K562 (cell line): ENCODE data around the gene CD46. TPM values are rescaled to one million over a fixed set of nuclear protein-coding genes. Genes with fewer than 3 reads are reported as not detected.

Source experiments
- ATAC-seq: fragments of 200-7000 bp; cut with Tn5 transposase; 3 replicates; pipeline ENCODE4 v1.9.1; 2020; ENCODE audit warnings: moderate library complexity
- BruUV-seq: library from RNA; stranded (reverse); fragments of 400-500 nt; replicated peaks from 2 replicates; lab custom pipeline; 2021; lab: Mats Ljungman, UMichigan
- CTCF ChIA-PET: fragments of 300-600 bp; formaldehyde crosslinking; extraction: SDS; loops from one replicate; lab custom pipeline; 2021; ENCODE audit warnings: low intra/inter-chr PET ratio; lab: Yijun Ruan, JAX
- POLR2A ChIA-PET: fragments of 300-600, 350-650 bp; sonication (Branson Sonifier 250); formaldehyde crosslinking; extraction: SDS; loops from one replicate; lab custom pipeline; 2021; ENCODE audit warnings: antibody characterized with exemption, inconsistent platforms; lab: Yijun Ruan, JAX
- DNase-seq, 4 experiments: peaks; one replicate each; pipeline versions ENCODE4 v3.0.0 to v3.0.0-alpha.2; 2011 to 2018; ENCODE audit warnings: low spot score in 3 of 4, mixed read lengths in 3 of 4; ENCODE audit errors: extremely low read depth in 1 of 4
- FAIRE-seq: peaks from 2 replicates; lab custom pipeline; 2011; peaks lifted over from hg19 to GRCh38; lab: Jason Lieb, UNC
- H2AFZ ChIP-seq: 2 replicates; pipeline ENCODE4 v1.6.0; 2011; ENCODE audit warnings: low read depth, low read length, control low read depth, inconsistent platforms
- H3K27ac ChIP-seq: fragments of 200-600 bp; 3 replicates; pipeline ENCODE4 v1.8.0; 2011; ENCODE audit warnings: low read depth, mild to moderate bottlenecking, control low read depth, inconsistent platforms, low read length, moderate library complexity, mixed read lengths; ENCODE audit errors: extremely low read depth
- H3K27me3 ChIP-seq, 2 experiments: fragments of 300-600 bp in 1 of 2; 2 replicates in 1 of 2; 3 replicates in 1 of 2; pipeline versions ENCODE4 v1.6.0 to v1.8.0; 2011; ENCODE audit warnings: inconsistent platforms in 2 of 2, low read length in 2 of 2, mild to moderate bottlenecking in 1 of 2, mixed read lengths in 1 of 2, moderate library complexity in 1 of 2; ENCODE audit not compliant: control insufficient read depth in 2 of 2, insufficient read depth in 2 of 2
- H3K36me3 ChIP-seq: fragments of 300-600 bp; 3 replicates; pipeline ENCODE4 v1.8.0; 2011; ENCODE audit warnings: mild to moderate bottlenecking, low read length, inconsistent platforms; ENCODE audit not compliant: control insufficient read depth, insufficient read depth
- H3K4me1 ChIP-seq, 2 experiments: fragments of 200-600 bp in 1 of 2; replicated peaks in 1 of 2; 2 replicates in 1 of 2; 3 replicates in 1 of 2; pipeline versions ENCODE4 v1.5.1 to v1.8.0; 2011; ENCODE audit warnings: inconsistent platforms in 2 of 2, low read length in 2 of 2, mild to moderate bottlenecking in 1 of 2, mixed read lengths in 1 of 2, moderate library complexity in 1 of 2; ENCODE audit not compliant: control insufficient read depth in 2 of 2, insufficient read depth in 2 of 2
- H3K4me2 ChIP-seq: 2 replicates; pipeline ENCODE4 v1.6.1; 2011; ENCODE audit warnings: low read length, control low read depth, inconsistent platforms, mixed read lengths; ENCODE audit not compliant: insufficient read depth
- H3K4me3 ChIP-seq: fragments of 200-600 bp; sonication (generic), shearing (Covaris generic); 2 replicates; pipeline ENCODE4 v1.5.1; 2016; ENCODE audit warnings: control low read depth, inconsistent platforms
- H3K79me2 ChIP-seq: fragments of 200-600 bp; 3 replicates; pipeline ENCODE4 v1.8.0; 2011; ENCODE audit warnings: low read length, inconsistent platforms; ENCODE audit not compliant: control insufficient read depth, insufficient read depth
- H3K9ac ChIP-seq, 2 experiments: 2 replicates each; pipeline versions ENCODE4 v1.6.0 to v1.6.1; 2011; ENCODE audit warnings: low read depth in 2 of 2, low read length in 2 of 2, control low read depth in 1 of 2, inconsistent platforms in 1 of 2, mild to moderate bottlenecking in 1 of 2, mixed read lengths in 1 of 2; ENCODE audit not compliant: insufficient read depth in 1 of 2
- H3K9me1 ChIP-seq: one replicate; pipeline ENCODE4 v1.6.0; 2011; ENCODE audit warnings: inconsistent platforms, mild to moderate bottlenecking, low read length, moderate library complexity; ENCODE audit not compliant: control insufficient read depth, insufficient read depth
- H3K9me3 ChIP-seq: replicated peaks from 2 replicates; pipeline ENCODE4 v1.5.1; 2011; ENCODE audit warnings: low read depth, low read length, inconsistent platforms; ENCODE audit not compliant: control insufficient read depth, insufficient read depth
- H4K20me1 ChIP-seq: replicated peaks from 2 replicates; pipeline ENCODE4 v1.6.1; 2011; ENCODE audit warnings: low read length, inconsistent platforms, mixed read lengths; ENCODE audit not compliant: control insufficient read depth, insufficient read depth
- CC2D1A ChIP-seq: fragments of 450-650 bp; IDR thresholded peaks from 2 replicates; pipeline ENCODE4 v1.6.1; 2017; ENCODE audit warnings: mild to moderate bottlenecking
- FOXA3 ChIP-seq, 2 experiments: fragments of 450-650 bp in 1 of 2; sonication (generic) in 1 of 2; formaldehyde crosslinking; IDR thresholded peaks in 1 of 2; conservative IDR thresholded peaks in 1 of 2; 2 replicates each; pipeline versions ENCODE4 v1.4.0 to v1.8.0; 2020 to 2022; ENCODE audit warnings: mild to moderate bottlenecking in 2 of 2, missing genetic modification reagents in 1 of 2
- NCOA6 ChIP-seq: fragments of 450-650 bp; IDR thresholded peaks from 2 replicates; pipeline ENCODE4 v1.6.1; 2017; ENCODE audit warnings: mild to moderate bottlenecking
- PRPF4 ChIP-seq: fragments of 200-400 bp; formaldehyde crosslinking; IDR thresholded peaks from one replicate; pipeline ENCODE4 v1.6.1; 2017; ENCODE audit warnings: low read length, low read depth, mild to moderate bottlenecking; ENCODE audit not compliant: insufficient read depth, poor library complexity, severe bottlenecking
- RAD51 ChIP-seq: fragments of 450-650 bp; IDR thresholded peaks from 2 replicates; pipeline ENCODE4 v1.7.1; 2016; ENCODE audit warnings: low read depth, mild to moderate bottlenecking, borderline replicate concordance
- TEAD4 ChIP-seq, 2 experiments: sonication (generic) in 1 of 2; formaldehyde crosslinking in 1 of 2; IDR thresholded peaks; 2 replicates each; pipeline versions ENCODE4 v1.6.1 to v1.8.0; 2012 to 2022; ENCODE audit warnings: borderline replicate concordance in 1 of 2, inconsistent platforms in 1 of 2, low read length in 1 of 2, mild to moderate bottlenecking in 1 of 2, missing genetic modification reagents in 1 of 2
- ZNF232 ChIP-seq: sonication (generic); formaldehyde crosslinking; IDR thresholded peaks from 2 replicates; pipeline ENCODE4 v1.8.0; 2022; ENCODE audit warnings: mild to moderate bottlenecking, missing genetic modification reagents
- ZNF551 ChIP-seq: fragments of 250-450 bp; sonication (Bioruptor Pico); IDR thresholded peaks from 2 replicates; pipeline ENCODE4 v1.5.0; 2021; ENCODE audit warnings: mild to moderate bottlenecking, moderate library complexity
- WGBS: fragments of 100-300 bp; shearing (Covaris generic); methylation state at CpG from one replicate; pipeline ENCODE4 v1.1.6; 2016; ENCODE audit warnings: low coverage, mixed read lengths; ENCODE audit not compliant: insufficient coverage; ENCODE audit errors: missing lambda C conversion rate; 5-methylcytosine and 5-hydroxymethylcytosine counted together
- in situ Hi-C: fragments of 300-500 bp; cut with MboI; formaldehyde crosslinking; loops from 4 replicates; pipeline ENCODE4 v1.15.0; 2018; ENCODE audit warnings: inconsistent platforms, mixed read lengths
- intact Hi-C: fragments of 100-400 bp; cut with micrococcal nuclease; formaldehyde crosslinking; loops from 2 replicates; pipeline ENCODE4 v1.14.2; 2022
- polyA plus RNA-seq, 8 experiments: library from polyadenylated mRNA; depleted of rRNA in 4 of 8; stranded (reverse) in 5 of 8; unstranded in 3 of 8; fragments of >200 nt; fragmentation: Nextera tagmentation in 2 of 8; fragmentation: Illumina TruSeq in 1 of 8; extraction: Ambion mirVana in 2 of 8; extraction: Trizol in 1 of 8; gene quantifications; 2 replicates each; pipeline versions ENCODE4 v1.2.1 to v1.2.3, GENCODE V29; 2011 to 2014; ENCODE audit warnings: inconsistent platforms in 1 of 8, missing spikeins in 1 of 8
- total RNA-seq, 7 experiments: library from RNA; depleted of rRNA in 6 of 7; stranded (reverse); fragments of >200 nt in 6 of 7; fragmentation: Illumina TruSeq in 2 of 7; extraction: Trizol in 2 of 7; gene quantifications; 2 replicates each; pipeline versions ENCODE4 v1.2.1 to v1.2.3, GENCODE V29; 2011 to 2021; ENCODE audit warnings: low replicate concordance in 1 of 7
- TF ChIP-seq, protein P1 (sequence below): sonication (generic); formaldehyde crosslinking; IDR thresholded peaks from 2 replicates; pipeline ENCODE4 v1.8.1; 2022; ENCODE audit warnings: missing genetic modification reagents
- TF ChIP-seq, protein P2 (sequence below): fragments of 450-650 bp; IDR thresholded peaks from 2 replicates; pipeline ENCODE4 v1.6.1; 2017; ENCODE audit warnings: antibody characterized with exemption, mild to moderate bottlenecking
- TF ChIP-seq, protein P3 (sequence below): fragments of 250-450 bp; sonication (Bioruptor Pico); IDR thresholded peaks from 2 replicates; pipeline ENCODE4 v1.5.0; 2021

CD46 gene
- total and polyA plus RNA-seq, 9 of the 15 experiments (the other 6 are each of a cell fraction or from before 2014, with no cell fraction given), result 87.9 to 374 (median 156) TPM

DNA sequence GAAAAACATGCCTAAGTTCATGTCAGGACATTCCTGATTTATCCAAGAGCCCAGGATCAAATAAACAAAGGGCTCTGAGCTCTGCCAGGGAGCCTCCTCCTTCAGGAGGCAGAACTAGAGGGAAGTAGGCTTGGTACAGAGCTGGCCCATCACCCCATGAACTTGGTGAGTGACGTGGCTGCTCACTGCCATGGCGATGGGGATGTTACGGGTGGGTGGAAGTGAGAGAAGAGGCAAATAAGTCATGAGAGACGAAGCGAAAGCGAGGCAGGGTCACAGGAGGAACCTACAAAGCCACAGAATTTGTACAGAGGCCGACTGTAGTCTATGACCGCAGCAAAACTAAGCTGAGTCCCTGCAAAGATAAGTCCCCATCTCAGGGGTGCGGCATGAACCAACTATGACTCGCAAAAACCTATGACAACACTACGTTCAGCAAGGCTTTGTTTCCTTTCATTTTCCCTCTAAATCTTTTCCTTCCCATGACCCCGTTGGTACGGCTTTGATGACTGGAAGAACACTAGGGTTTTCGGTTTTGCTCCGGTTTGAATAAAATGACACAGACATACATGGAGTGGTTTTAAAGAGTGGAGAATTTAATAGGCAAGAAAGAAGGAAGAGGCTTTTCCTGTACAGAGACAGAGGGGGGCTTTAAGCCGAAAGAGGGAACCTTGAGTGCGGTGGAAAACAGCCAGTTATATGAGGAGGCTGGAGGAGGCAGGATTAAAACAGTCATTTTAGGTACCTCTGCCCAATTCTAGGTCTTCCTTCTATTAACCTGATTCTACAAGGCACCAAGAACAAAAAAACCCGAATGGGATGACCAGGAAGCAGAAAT, 74.1 kb downstream of the CD46 start:
- H3K9me3 ChIP-seq, result no peaks in the 10 kb centered on the region
- peak overlapping the region; percentile 86 for H2AFZ ChIP-seq
- H3K4me2 ChIP-seq, result peak overlapping the region; percentile 86
- no peaks in the 10 kb centered on the region for H4K20me1 ChIP-seq
- H3K9ac ChIP-seq, result peak overlapping the region; percentile 63 to 82; a peak in 3 of 4 replicates
- ChIA-PET POLR2A (interaction anchor here (0.5 to 2.7 kb wide), 11 partner anchors 9 to 1344 kb away, joined by 3 to 9 read pairs (median 4); no protein-coding TSS in a partner anchor), CTCF (no interaction called here)
- peaks cover 52 to 73% of the 10 kb centered on the region in 2 experiments for H3K4me1 ChIP-seq
- ATAC-seq (peak; percentile 79), FAIRE-seq (peak; percentile 93), DNase-seq (peak; percentile 55 to 91 (median 71))
- peak overlapping the region; percentile 16; the same call in 1 of the 2 replicates for H3K4me3 ChIP-seq
- H3K79me2 ChIP-seq, result peaks cover 23% of the 10 kb centered on the region
- in situ Hi-C loops, result loop anchor here (5.0 to 10.0 kb wide), 3 partner anchors 46 to 1829 kb away; partner anchors contain the start of gene LAMB3
- no peaks in the 10 kb centered on the region for H3K36me3 ChIP-seq
- no peaks in the 10 kb centered on the region for H3K9me1 ChIP-seq
- H3K27ac ChIP-seq, result peak overlapping the region; percentile 82
- H3K27me3 ChIP-seq, result no peaks in the 10 kb centered on the region
- WGBS, result 6% methylated on average over 18 of the region's 18 CpGs
- intact Hi-C loops, result loop anchor here (2.0 kb wide), 1 partner anchor 137 kb away; no protein-coding TSS in a partner anchor
- BruUV-seq, result no TSS peak
- TF ChIP-seq ZNF232 (CRISPR knock-in tag), result no peak
- TF ChIP-seq, protein P1, sequence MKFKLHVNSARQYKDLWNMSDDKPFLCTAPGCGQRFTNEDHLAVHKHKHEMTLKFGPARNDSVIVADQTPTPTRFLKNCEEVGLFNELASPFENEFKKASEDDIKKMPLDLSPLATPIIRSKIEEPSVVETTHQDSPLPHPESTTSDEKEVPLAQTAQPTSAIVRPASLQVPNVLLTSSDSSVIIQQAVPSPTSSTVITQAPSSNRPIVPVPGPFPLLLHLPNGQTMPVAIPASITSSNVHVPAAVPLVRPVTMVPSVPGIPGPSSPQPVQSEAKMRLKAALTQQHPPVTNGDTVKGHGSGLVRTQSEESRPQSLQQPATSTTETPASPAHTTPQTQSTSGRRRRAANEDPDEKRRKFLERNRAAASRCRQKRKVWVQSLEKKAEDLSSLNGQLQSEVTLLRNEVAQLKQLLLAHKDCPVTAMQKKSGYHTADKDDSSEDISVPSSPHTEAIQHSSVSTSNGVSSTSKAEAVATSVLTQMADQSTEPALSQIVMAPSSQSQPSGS (CRISPR knock-in tag), result no peak
- TF ChIP-seq, protein P2, sequence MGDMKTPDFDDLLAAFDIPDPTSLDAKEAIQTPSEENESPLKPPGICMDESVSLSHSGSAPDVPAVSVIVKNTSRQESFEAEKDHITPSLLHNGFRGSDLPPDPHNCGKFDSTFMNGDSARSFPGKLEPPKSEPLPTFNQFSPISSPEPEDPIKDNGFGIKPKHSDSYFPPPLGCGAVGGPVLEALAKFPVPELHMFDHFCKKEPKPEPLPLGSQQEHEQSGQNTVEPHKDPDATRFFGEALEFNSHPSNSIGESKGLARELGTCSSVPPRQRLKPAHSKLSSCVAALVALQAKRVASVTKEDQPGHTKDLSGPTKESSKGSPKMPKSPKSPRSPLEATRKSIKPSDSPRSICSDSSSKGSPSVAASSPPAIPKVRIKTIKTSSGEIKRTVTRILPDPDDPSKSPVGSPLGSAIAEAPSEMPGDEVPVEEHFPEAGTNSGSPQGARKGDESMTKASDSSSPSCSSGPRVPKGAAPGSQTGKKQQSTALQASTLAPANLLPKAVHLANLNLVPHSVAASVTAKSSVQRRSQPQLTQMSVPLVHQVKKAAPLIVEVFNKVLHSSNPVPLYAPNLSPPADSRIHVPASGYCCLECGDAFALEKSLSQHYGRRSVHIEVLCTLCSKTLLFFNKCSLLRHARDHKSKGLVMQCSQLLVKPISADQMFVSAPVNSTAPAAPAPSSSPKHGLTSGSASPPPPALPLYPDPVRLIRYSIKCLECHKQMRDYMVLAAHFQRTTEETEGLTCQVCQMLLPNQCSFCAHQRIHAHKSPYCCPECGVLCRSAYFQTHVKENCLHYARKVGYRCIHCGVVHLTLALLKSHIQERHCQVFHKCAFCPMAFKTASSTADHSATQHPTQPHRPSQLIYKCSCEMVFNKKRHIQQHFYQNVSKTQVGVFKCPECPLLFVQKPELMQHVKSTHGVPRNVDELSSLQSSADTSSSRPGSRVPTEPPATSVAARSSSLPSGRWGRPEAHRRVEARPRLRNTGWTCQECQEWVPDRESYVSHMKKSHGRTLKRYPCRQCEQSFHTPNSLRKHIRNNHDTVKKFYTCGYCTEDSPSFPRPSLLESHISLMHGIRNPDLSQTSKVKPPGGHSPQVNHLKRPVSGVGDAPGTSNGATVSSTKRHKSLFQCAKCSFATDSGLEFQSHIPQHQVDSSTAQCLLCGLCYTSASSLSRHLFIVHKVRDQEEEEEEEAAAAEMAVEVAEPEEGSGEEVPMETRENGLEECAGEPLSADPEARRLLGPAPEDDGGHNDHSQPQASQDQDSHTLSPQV, result peak; percentile 95
- TF ChIP-seq FOXA3 (CRISPR knock-in tag; conservative IDR thresholded peaks at IDR 0.05 in 1 of 2, IDR thresholded peaks at IDR 0.05 in 1 of 2), result no peak
- 0 out of 2 replicates have a peak, but pooled peaks have one; percentile 14 for TF ChIP-seq RAD51
- TF ChIP-seq TEAD4 (IDR thresholded peaks at IDR 0.05; ENCODE audit: low read length), result peak; percentile 49; the same call in 1 of the 2 replicates
- TF ChIP-seq TEAD4 (CRISPR knock-in tag; IDR thresholded peaks at IDR 0.05; ENCODE audit: borderline replicate concordance), result no peak
- TF ChIP-seq NCOA6, result no peak
- TF ChIP-seq CC2D1A, result peak; percentile 57; the same call in 1 of the 2 replicates
- TF ChIP-seq, protein P3, sequence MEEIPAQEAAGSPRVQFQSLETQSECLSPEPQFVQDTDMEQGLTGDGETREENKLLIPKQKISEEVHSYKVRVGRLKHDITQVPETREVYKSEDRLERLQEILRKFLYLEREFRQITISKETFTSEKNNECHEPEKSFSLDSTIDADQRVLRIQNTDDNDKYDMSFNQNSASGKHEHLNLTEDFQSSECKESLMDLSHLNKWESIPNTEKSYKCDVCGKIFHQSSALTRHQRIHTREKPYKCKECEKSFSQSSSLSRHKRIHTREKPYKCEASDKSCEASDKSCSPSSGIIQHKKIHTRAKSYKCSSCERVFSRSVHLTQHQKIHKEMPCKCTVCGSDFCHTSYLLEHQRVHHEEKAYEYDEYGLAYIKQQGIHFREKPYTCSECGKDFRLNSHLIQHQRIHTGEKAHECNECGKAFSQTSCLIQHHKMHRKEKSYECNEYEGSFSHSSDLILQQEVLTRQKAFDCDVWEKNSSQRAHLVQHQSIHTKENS (CRISPR knock-in tag), result no peak
- 0 out of 2 replicates have a peak, but pooled peaks have one; percentile 66 for TF ChIP-seq ZNF551
- no peak for TF ChIP-seq PRPF4
